ENCODE results near the gene LPP. TPM values are rescaled to one million over a fixed set of nuclear protein-coding genes. Genes with fewer than 3 reads are reported as not detected.
A peak's percentile ranks its signal among the peaks of the same experiment; 100 is the strongest.

The LPP gene
- total and polyA plus RNA-seq, 8 donors, result 23.1 to 220 (median 26.7) TPM

DNA sequence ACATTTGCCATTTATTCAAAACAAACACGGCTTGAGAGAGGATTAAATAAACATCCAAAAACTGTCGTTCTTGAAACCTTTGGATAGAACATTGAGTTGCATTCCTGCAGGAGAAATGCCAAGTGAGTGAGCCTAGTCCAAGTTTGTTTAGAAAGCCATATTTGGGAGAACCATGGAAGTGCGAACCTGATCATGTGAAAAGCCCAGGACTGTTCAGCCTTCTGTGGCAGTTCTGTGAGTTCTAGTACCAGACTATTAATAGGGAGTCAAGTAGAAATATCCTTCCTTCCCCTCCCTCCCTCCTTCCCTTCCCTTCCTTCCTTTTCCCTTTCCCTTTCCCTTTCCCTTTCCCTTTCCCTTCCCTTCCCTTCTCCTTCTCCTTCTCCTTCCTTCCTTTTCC, 470.4 kb downstream of the LPP start:
- Histone ChIP-seq H3K36me3 (no peaks in the 10 kb centered on the region), H3K4me1 (peaks cover 4 to 9% of the 10 kb centered on the region in 2 donors), H3K27me3 (no peaks in the 10 kb centered on the region), H3K4me3 (no peak overlapping the region), H3K27ac (no peak overlapping the region), H3K9me3 (no peaks in the 10 kb centered on the region)
- DNase-seq, result peak in 2 of 4 donors; percentile 22 to 32
- peak; percentile 64 for ATAC-seq
- intact Hi-C loops (cut with DNase I), result no loop called here
- TF ChIP-seq, protein P1, sequence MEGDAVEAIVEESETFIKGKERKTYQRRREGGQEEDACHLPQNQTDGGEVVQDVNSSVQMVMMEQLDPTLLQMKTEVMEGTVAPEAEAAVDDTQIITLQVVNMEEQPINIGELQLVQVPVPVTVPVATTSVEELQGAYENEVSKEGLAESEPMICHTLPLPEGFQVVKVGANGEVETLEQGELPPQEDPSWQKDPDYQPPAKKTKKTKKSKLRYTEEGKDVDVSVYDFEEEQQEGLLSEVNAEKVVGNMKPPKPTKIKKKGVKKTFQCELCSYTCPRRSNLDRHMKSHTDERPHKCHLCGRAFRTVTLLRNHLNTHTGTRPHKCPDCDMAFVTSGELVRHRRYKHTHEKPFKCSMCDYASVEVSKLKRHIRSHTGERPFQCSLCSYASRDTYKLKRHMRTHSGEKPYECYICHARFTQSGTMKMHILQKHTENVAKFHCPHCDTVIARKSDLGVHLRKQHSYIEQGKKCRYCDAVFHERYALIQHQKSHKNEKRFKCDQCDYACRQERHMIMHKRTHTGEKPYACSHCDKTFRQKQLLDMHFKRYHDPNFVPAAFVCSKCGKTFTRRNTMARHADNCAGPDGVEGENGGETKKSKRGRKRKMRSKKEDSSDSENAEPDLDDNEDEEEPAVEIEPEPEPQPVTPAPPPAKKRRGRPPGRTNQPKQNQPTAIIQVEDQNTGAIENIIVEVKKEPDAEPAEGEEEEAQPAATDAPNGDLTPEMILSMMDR (IDR thresholded peaks at IDR 0.05), result no peak

DNA sequence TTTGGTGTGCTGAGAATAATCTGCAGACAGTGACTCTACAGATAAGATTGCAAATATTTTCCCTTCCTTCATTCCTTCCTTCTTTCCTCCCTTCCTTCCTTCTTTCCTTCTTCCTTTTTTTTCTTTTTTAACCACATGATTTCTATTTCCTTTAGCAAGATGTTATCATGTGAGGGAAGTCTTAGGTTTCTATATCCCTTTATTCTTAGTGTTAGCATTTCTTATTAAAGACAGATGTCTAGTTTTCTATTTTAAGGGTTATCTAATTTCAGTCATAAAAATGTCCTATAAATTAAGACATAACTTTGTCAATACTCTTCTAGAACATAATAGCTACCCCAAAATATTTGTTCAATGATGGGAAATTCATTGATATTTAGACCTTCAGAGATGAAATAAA, 470.9 kb downstream of the LPP start:
- no peak for ATAC-seq

DNA sequence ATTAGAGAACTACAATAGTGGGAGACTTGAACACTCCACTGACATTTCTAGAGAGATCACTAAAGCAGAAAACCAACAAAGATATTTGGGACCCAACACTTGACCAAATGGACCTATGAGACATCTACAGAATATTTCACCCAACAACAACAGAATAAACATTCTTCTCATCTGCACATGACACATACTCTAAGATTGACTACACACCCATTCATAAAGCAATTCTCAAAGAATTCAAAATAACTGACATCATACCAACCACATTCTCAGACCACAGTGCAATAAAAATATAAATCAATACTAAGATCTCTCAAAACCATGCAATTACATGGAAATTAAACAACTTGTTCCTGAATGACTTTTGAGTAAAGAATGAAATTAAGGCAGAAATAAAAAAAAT, 473.7 kb downstream of the LPP start:
- no peaks in the 10 kb centered on the region for H3K36me3 ChIP-seq
- no peaks in the 10 kb centered on the region for H3K27me3 ChIP-seq
- no peak overlapping the region for H3K4me3 ChIP-seq
- peaks cover 4 to 9% of the 10 kb centered on the region in 2 donors for H3K4me1 ChIP-seq
- H3K27ac ChIP-seq, result no peak overlapping the region
- TF ChIP-seq, protein P1 (IDR thresholded peaks at IDR 0.05), result no peak
- intact Hi-C loops (cut with DNase I), result no loop called here
- ATAC-seq (peak; percentile 37), DNase-seq (no peak)
- H3K9me3 ChIP-seq, result no peaks in the 10 kb centered on the region

More for the DNA sequence above, 470.9 kb downstream of the LPP start:
- TF ChIP-seq, protein P1 (IDR thresholded peaks at IDR 0.05), result no peak
- Histone ChIP-seq H3K27ac (no peak overlapping the region), H3K9me3 (no peaks in the 10 kb centered on the region), H3K4me1 (peaks cover 4 to 9% of the 10 kb centered on the region in 2 donors), H3K27me3 (no peaks in the 10 kb centered on the region), H3K4me3 (no peak overlapping the region), H3K36me3 (no peaks in the 10 kb centered on the region)
- DNase-seq, result no peak
- intact Hi-C loops (cut with DNase I), result no loop called here

DNA sequence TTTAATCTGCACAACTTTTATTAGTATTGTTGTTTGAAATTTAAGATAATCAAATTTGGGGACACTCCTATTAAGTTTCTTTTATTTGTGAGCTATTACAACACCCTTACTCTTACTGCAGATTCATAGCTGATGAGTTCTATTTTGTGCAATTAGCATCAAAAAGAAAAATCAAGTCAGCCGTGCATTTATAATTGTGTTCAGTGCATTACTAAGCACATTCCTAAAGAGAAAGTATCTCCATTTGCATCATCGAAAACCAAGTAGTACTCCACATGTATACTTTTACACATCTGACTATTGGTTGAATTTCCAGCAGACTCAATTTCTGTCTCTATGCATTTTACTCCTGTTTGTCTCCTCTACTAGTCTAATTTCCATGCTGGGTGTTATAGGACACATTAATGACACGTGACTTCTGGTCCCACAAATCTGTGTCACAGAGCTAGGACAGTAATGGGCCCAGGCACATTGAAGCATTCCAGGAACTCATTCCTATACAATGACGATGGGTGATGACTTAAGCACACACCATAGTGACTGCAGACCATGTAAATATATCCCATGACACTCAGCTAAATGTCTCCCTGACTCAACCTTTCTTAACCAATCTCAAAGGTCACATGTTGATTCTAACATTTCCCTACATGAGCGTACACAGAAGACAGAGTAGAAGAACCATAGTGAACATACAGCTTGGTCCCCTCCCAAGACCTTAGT, 477.5 kb downstream of the LPP start:
- no peak overlapping the region for H3K27ac ChIP-seq
- H3K27me3 ChIP-seq, result no peaks in the 10 kb centered on the region
- TF ChIP-seq, protein P1 (IDR thresholded peaks at IDR 0.05), result no peak
- no peak for DNase-seq
- no peaks in the 10 kb centered on the region for H3K36me3 ChIP-seq
- H3K4me1 ChIP-seq, result peaks cover 0 to 5% of the 10 kb centered on the region in 2 donors
- no peak for ATAC-seq
- no peaks in the 10 kb centered on the region for H3K9me3 ChIP-seq
- H3K4me3 ChIP-seq, result no peak overlapping the region
- intact Hi-C loops (cut with DNase I), result no loop called here

DNA sequence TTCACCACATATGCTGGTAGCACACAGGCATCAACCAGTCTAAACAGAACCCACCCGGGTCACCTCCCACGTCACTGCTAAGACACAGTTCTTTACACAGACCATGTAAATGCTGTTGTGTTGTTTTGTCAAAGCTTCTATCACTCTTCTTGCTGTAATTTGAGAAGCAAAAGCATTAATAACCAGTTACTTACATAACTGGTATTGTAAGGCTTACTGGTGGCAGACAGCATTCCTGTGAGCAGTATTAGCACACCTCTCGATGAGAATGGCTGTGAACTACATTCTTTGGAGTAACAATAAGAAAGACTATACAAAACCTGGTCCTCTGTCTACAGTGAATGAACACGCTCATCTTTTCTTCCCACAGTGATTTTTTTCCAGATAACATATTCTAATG, 479.2 kb downstream of the LPP start:
- DNase-seq (no peak), ATAC-seq (no peak)
- Histone ChIP-seq H3K4me1 (peaks cover 0 to 5% of the 10 kb centered on the region in 2 donors), H3K9me3 (no peaks in the 10 kb centered on the region), H3K27ac (no peak overlapping the region), H3K27me3 (no peaks in the 10 kb centered on the region), H3K36me3 (no peaks in the 10 kb centered on the region), H3K4me3 (no peak overlapping the region)
- TF ChIP-seq, protein P1 (IDR thresholded peaks at IDR 0.05), result no peak
- intact Hi-C loops (cut with DNase I), result no loop called here

All from left lung (tissue), 10 donors.